A673 (cell line): ENCODE data around the gene AIMP1. TPM values are rescaled to one million over a fixed set of nuclear protein-coding genes. Genes with fewer than 3 reads are reported as not detected.

Source experiments
- BruUV-seq: library from RNA; stranded (reverse); fragments of 400-500 nt; replicated peaks from 2 replicates; lab custom pipeline; 2021; lab: Mats Ljungman, UMichigan
- CTCF ChIA-PET: fragments of 300-600 bp; sonication (Branson Sonifier 250); formaldehyde crosslinking; loops from one replicate; lab custom pipeline; 2022; ENCODE audit warnings: antibody characterized with exemption; lab: Charles Lee
- POLR2A ChIA-PET: fragments of 300-600 bp; sonication (Branson Sonifier 250); formaldehyde crosslinking; loops from one replicate; lab custom pipeline; 2022; ENCODE audit warnings: antibody characterized with exemption; ENCODE audit not compliant: low non-redundant PET; lab: Charles Lee
- DNase-seq: peaks from one replicate; pipeline ENCODE4 v3.0.0-alpha.2; 2015; ENCODE audit warnings: low spot score
- H3K27ac ChIP-seq: fragments of 200-600 bp; sonication (generic); 2 replicates; pipeline ENCODE4 v1.5.1; 2016; ENCODE audit warnings: mixed run types, low read depth, mild to moderate bottlenecking, mixed read lengths, antibody characterized with exemption, low read length; ENCODE audit not compliant: poor library complexity, severe bottlenecking
- H3K27me3 ChIP-seq: fragments of 200-600 bp; sonication (generic); replicated peaks from 2 replicates; pipeline ENCODE4 v1.6.1; 2017; ENCODE audit warnings: mixed run types, low read depth, mild to moderate bottlenecking, mixed read lengths, antibody characterized with exemption, low read length; ENCODE audit not compliant: insufficient read depth, poor library complexity
- H3K36me3 ChIP-seq: fragments of 200-600 bp; sonication (generic); 2 replicates; pipeline ENCODE4 v1.6.1; 2016; ENCODE audit warnings: mixed run types, mild to moderate bottlenecking, mixed read lengths, antibody characterized with exemption, low read length; ENCODE audit not compliant: insufficient read depth, poor library complexity, severe bottlenecking
- H3K4me1 ChIP-seq: fragments of 200-600 bp; sonication (generic); 2 replicates; pipeline ENCODE4 v1.6.1; 2017; ENCODE audit warnings: mixed run types, mild to moderate bottlenecking, mixed read lengths, antibody characterized with exemption, low read length; ENCODE audit not compliant: insufficient read depth, poor library complexity, severe bottlenecking
- H3K4me3 ChIP-seq: fragments of 200-600 bp; sonication (generic); 2 replicates; pipeline ENCODE4 v1.5.1; 2016; ENCODE audit warnings: low read depth, mixed run types, mild to moderate bottlenecking, mixed read lengths, low read length; ENCODE audit not compliant: poor library complexity, severe bottlenecking
- H3K9me3 ChIP-seq: fragments of 200-600 bp; sonication (generic); 2 replicates; pipeline ENCODE4 v1.6.1; 2016; ENCODE audit warnings: mixed run types, low read depth, mild to moderate bottlenecking, mixed read lengths, antibody characterized with exemption, low read length; ENCODE audit not compliant: poor library complexity, severe bottlenecking
- EZH2 ChIP-seq: fragments of 200-600 bp; sonication (generic); IDR thresholded peaks from 2 replicates; pipeline ENCODE4 v1.6.1; 2017; ENCODE audit warnings: borderline replicate concordance, low read depth, mild to moderate bottlenecking, mixed read lengths, antibody characterized with exemption, low read length; ENCODE audit not compliant: poor library complexity, severe bottlenecking
- intact Hi-C: fragments of 100-400 bp; cut with micrococcal nuclease; formaldehyde crosslinking; loops from one replicate; pipeline ENCODE4 v1.10.0; 2022; ENCODE audit not compliant: unreplicated experiment
- total RNA-seq: library from RNA; stranded (reverse); gene quantifications from 2 replicates; pipeline ENCODE4 v1.2.3, GENCODE V29; 2021
- TF ChIP-seq, protein P1 (sequence below): fragments of 300-800, 200-600 bp; sonication (generic); conservative IDR thresholded peaks from 2 replicates; pipeline ENCODE4 v1.5.1; 2017; ENCODE audit warnings: low read depth, mild to moderate bottlenecking, antibody characterized with exemption, low read length, moderate library complexity, mixed read lengths

AIMP1 gene
- total RNA-seq, 1 experiment from 2014 or later, result 74.8 TPM

DNA sequence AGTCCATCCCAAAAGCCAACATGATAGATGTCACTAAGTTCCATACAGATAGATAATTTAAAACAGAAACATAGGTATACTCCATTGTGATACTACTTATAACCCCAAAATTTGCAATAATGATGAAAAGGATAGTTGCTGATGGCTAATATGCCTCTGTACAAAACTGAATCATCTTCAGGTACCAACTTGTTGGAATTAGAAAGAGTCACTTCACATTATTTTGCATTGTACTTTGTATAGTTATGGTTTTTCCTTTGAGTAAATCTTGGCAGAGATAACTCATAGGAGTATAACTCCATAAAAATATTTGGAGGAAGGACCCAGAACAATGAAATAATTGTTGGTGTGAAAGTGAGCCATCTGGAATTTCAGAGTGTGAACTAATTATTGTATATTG, 34.7 kb downstream of the AIMP1 start:
- POLR2A ChIA-PET, result no interaction called here
- H3K27me3 ChIP-seq, result no peaks in the 10 kb centered on the region
- CTCF ChIA-PET, result no interaction called here
- peaks cover 16% of the 10 kb centered on the region for H3K36me3 ChIP-seq
- H3K27ac ChIP-seq, result no peak overlapping the region
- DNase-seq, result no peak
- intact Hi-C loops, result no loop called here
- no peak overlapping the region for H3K4me3 ChIP-seq
- TF ChIP-seq, protein P1, sequence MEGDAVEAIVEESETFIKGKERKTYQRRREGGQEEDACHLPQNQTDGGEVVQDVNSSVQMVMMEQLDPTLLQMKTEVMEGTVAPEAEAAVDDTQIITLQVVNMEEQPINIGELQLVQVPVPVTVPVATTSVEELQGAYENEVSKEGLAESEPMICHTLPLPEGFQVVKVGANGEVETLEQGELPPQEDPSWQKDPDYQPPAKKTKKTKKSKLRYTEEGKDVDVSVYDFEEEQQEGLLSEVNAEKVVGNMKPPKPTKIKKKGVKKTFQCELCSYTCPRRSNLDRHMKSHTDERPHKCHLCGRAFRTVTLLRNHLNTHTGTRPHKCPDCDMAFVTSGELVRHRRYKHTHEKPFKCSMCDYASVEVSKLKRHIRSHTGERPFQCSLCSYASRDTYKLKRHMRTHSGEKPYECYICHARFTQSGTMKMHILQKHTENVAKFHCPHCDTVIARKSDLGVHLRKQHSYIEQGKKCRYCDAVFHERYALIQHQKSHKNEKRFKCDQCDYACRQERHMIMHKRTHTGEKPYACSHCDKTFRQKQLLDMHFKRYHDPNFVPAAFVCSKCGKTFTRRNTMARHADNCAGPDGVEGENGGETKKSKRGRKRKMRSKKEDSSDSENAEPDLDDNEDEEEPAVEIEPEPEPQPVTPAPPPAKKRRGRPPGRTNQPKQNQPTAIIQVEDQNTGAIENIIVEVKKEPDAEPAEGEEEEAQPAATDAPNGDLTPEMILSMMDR, result no peak
- no peak for TF ChIP-seq EZH2
- no peaks in the 10 kb centered on the region for H3K9me3 ChIP-seq
- BruUV-seq, result no TSS peak
- no peaks in the 10 kb centered on the region for H3K4me1 ChIP-seq

DNA sequence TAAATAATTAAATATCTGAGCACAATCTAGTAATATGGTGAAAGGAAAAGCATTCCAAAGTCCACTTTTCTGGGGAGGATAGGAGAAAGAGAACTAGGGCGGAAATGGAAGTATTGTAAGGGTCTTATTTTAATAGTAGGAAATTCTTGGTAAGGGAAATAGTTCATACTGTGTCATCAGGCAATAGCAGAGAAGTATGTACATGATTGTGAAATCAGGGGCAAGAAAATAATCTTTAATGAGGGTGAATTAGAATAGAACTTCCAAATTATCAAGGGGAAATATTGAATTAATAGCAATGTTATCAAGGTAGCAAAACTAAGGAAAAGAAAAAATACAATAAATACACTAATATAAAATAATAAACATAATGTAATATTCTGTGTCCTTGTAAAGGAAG, 37.4 kb downstream of the AIMP1 start:
- no TSS peak for BruUV-seq
- no peak overlapping the region for H3K4me3 ChIP-seq
- CTCF ChIA-PET, result no interaction called here
- no peak for TF ChIP-seq EZH2
- TF ChIP-seq, protein P1, result no peak
- H3K27me3 ChIP-seq, result no peaks in the 10 kb centered on the region
- POLR2A ChIA-PET, result no interaction called here
- no peak overlapping the region for H3K27ac ChIP-seq
- H3K4me1 ChIP-seq, result no peaks in the 10 kb centered on the region
- intact Hi-C loops, result no loop called here
- no peak for DNase-seq
- no peaks in the 10 kb centered on the region for H3K9me3 ChIP-seq
- peaks cover under 1% of the 10 kb centered on the region for H3K36me3 ChIP-seq

DNA sequence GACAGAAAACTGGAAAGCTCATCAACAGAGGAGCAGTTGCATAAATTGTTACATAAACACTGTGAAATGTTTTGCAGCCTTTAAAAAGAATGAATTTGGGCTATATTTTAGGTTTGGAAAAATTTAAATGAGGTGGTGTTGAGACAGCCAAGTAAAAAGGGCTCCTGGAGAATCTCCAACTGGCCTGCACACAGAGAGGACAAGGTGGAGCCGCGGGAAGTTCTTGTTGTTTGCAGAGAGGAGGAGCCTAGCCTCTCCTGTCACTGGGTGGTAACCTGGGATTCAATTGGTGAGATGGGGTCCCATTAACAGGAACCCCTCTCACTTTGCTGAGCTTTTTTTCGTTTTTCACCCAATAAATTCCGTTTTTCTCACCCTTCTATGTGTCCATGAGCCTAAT, 38.8 kb downstream of the AIMP1 start:
- intact Hi-C loops, result no loop called here
- ChIA-PET CTCF (no interaction called here), POLR2A (no interaction called here)
- TF ChIP-seq, protein P1, result no peak
- TF ChIP-seq EZH2, result no peak
- Histone ChIP-seq H3K9me3 (no peaks in the 10 kb centered on the region), H3K27ac (no peak overlapping the region), H3K4me3 (no peak overlapping the region), H3K36me3 (no peaks in the 10 kb centered on the region), H3K4me1 (no peaks in the 10 kb centered on the region), H3K27me3 (no peaks in the 10 kb centered on the region)
- BruUV-seq, result no TSS peak
- no peak for DNase-seq
